Measurements from ENCODE around the gene ALKAL2.
A peak's percentile ranks its signal among the peaks of the same experiment; 100 is the strongest.

The ALKAL2 gene

GRCh38 chr2:290090-290722 is 2.3 kb upstream of the ALKAL2 start:
- peak; percentile 90 for DNase-seq (ENCODE audit: low spot score)

GRCh38 chr2:289362-290089 is 1.6 kb upstream of the ALKAL2 start:
- peak; percentile 25 for DNase-seq (ENCODE audit: low spot score)

GRCh38 chr2:288758-289361 is 969 bp upstream of the ALKAL2 start:
- DNase-seq (ENCODE audit: low spot score) = no peak

GRCh38 chr2:287471-287885 is 413 bp downstream of the ALKAL2 start:
- DNase-seq (ENCODE audit: low spot score) = no peak

- no peak for DNase-seq (ENCODE audit: low spot score)
These were observed 1.0 kb downstream of the ALKAL2 start for GRCh38 chr2:286774-287392.

GRCh38 chr2:286035-286434 is 1.9 kb downstream of the ALKAL2 start:
- DNase-seq (ENCODE audit: low spot score) = no peak

- DNase-seq (ENCODE audit: low spot score) = no peak
These were observed 2.4 kb downstream of the ALKAL2 start for GRCh38 chr2:285531-285930.

- no peak for DNase-seq (ENCODE audit: low spot score)
These were observed 2.9 kb downstream of the ALKAL2 start for GRCh38 chr2:284896-285492.

- DNase-seq (ENCODE audit: low spot score) = no peak
These were observed 3.7 kb downstream of the ALKAL2 start for GRCh38 chr2:283996-284794.

- DNase-seq (ENCODE audit: low spot score) = no peak
These were observed 5.3 kb downstream of the ALKAL2 start for GRCh38 chr2:282371-283263.

- DNase-seq (ENCODE audit: low spot score) = no peak
These were observed 6.5 kb downstream of the ALKAL2 start for GRCh38 chr2:281381-281780.

- DNase-seq (ENCODE audit: low spot score) = no peak
These were observed 7.2 kb downstream of the ALKAL2 start for GRCh38 chr2:280650-281110.

- DNase-seq (ENCODE audit: low spot score) = no peak
These were observed 7.8 kb downstream of the ALKAL2 start for GRCh38 chr2:279956-280649.

- DNase-seq (ENCODE audit: low spot score) = no peak
These were observed 8.5 kb downstream of the ALKAL2 start for GRCh38 chr2:279366-279765.

- DNase-seq (ENCODE audit: low spot score) = no peak
These were observed 9.0 kb downstream of the ALKAL2 start for GRCh38 chr2:278927-279320.

- DNase-seq (ENCODE audit: low spot score) = no peak
These were observed 9.5 kb downstream of the ALKAL2 start for GRCh38 chr2:278312-278926.

- peak; percentile 61 for DNase-seq (ENCODE audit: low spot score)
These were observed 12.4 kb downstream of the ALKAL2 start for GRCh38 chr2:275466-275865.

GRCh38 chr2:274503-274902 is 13.4 kb downstream of the ALKAL2 start:
- DNase-seq (ENCODE audit: low spot score) = no peak

- no peak for DNase-seq (ENCODE audit: low spot score)
These were observed 14.6 kb downstream of the ALKAL2 start for GRCh38 chr2:273333-273732.
